ENCODE data around the gene CCR7. TPM values are rescaled to one million over a fixed set of nuclear protein-coding genes. Genes with fewer than 3 reads are reported as not detected.
A peak's percentile ranks its signal among the peaks of the same experiment; 100 is the strongest.

The CCR7 gene
- total RNA-seq, 2 donors from 2014 or later, result 311 to 371 TPM

- DNase-seq (peak; percentile 71 to 73), ATAC-seq (replicated peaks in 1 of 2) (no peak)
- no peaks in the 10 kb centered on the region for H3K27me3 Mint-ChIP-seq (ENCODE audit: low read depth)
- peaks cover 45 to 65% of the 10 kb centered on the region in 2 donors for H3K36me3 Mint-ChIP-seq (ENCODE audit: insufficient read depth in 2 of 2)
- H3K4me3 Mint-ChIP-seq, result peak overlapping the region; percentile 89 to 90
- H3K4me1 Mint-ChIP-seq (ENCODE audit: low read depth), result peaks cover 57% of the 10 kb centered on the region
- no peaks in the 10 kb centered on the region for H3K9me3 Mint-ChIP-seq
- H3K27ac Mint-ChIP-seq, result peak overlapping the region; percentile 89
Measured at GRCh38 chr17:40564195-40564882, 933 bp downstream of the CCR7 start.

- Mint-ChIP-seq H3K4me3 (peak overlapping the region; percentile 89 to 90), H3K27ac (peak overlapping the region; percentile 89), H3K36me3 (ENCODE audit: insufficient read depth in 2 of 2) (peaks cover 47 to 73% of the 10 kb centered on the region in 2 donors), H3K4me1 (ENCODE audit: low read depth) (peaks cover 60% of the 10 kb centered on the region), H3K27me3 (ENCODE audit: low read depth) (no peaks in the 10 kb centered on the region), H3K9me3 (no peaks in the 10 kb centered on the region)
- peak; percentile 37 to 44 for ATAC-seq (replicated peaks in 1 of 2)
- DNase-seq, result peak; percentile 84 to 87
Measured at GRCh38 chr17:40563220-40564052, 1.8 kb downstream of the CCR7 start.

GRCh38 chr17:40562838-40563219 lies 2.4 kb downstream of the CCR7 start:
- DNase-seq (no peak), ATAC-seq (replicated peaks in 1 of 2) (no peak)
- H3K36me3 Mint-ChIP-seq (ENCODE audit: insufficient read depth in 2 of 2), result peaks cover 48 to 74% of the 10 kb centered on the region in 2 donors
- peaks cover 63% of the 10 kb centered on the region for H3K4me1 Mint-ChIP-seq (ENCODE audit: low read depth)
- peak overlapping the region; percentile 89 for H3K27ac Mint-ChIP-seq
- H3K9me3 Mint-ChIP-seq, result no peaks in the 10 kb centered on the region
- H3K4me3 Mint-ChIP-seq, result peak overlapping the region; percentile 89 to 90
- H3K27me3 Mint-ChIP-seq (ENCODE audit: low read depth), result no peaks in the 10 kb centered on the region

- peaks cover 67% of the 10 kb centered on the region for H3K4me1 Mint-ChIP-seq (ENCODE audit: low read depth)
- ATAC-seq (replicated peaks in 1 of 2), result peak; percentile 48 to 60
- peak overlapping the region; percentile 89 to 90 for H3K4me3 Mint-ChIP-seq
- peak; percentile 78 to 82 for DNase-seq
- peak overlapping the region; percentile 89 for H3K27ac Mint-ChIP-seq
- H3K36me3 Mint-ChIP-seq (ENCODE audit: insufficient read depth in 2 of 2), result peaks cover 48 to 73% of the 10 kb centered on the region in 2 donors
- no peaks in the 10 kb centered on the region for H3K27me3 Mint-ChIP-seq (ENCODE audit: low read depth)
- H3K9me3 Mint-ChIP-seq, result no peaks in the 10 kb centered on the region
Measured at GRCh38 chr17:40561871-40562611, 3.2 kb downstream of the CCR7 start.

- H3K27ac Mint-ChIP-seq, result peak overlapping the region; percentile 89
- H3K36me3 Mint-ChIP-seq (ENCODE audit: insufficient read depth in 2 of 2), result peaks cover 48 to 74% of the 10 kb centered on the region in 2 donors
- H3K4me3 Mint-ChIP-seq, result peak overlapping the region; percentile 89 to 90
- ATAC-seq (replicated peaks in 1 of 2) (peak; percentile 14 to 21), DNase-seq (no peak)
- H3K27me3 Mint-ChIP-seq (ENCODE audit: low read depth), result no peaks in the 10 kb centered on the region
- peaks cover 67% of the 10 kb centered on the region for H3K4me1 Mint-ChIP-seq (ENCODE audit: low read depth)
- no peaks in the 10 kb centered on the region for H3K9me3 Mint-ChIP-seq
Measured at GRCh38 chr17:40561294-40561870, 3.9 kb downstream of the CCR7 start.

- ATAC-seq (replicated peaks in 1 of 2) (peak; percentile 60 to 61), DNase-seq (peak; percentile 85 to 91)
- Mint-ChIP-seq H3K36me3 (ENCODE audit: insufficient read depth in 2 of 2) (peaks cover 48 to 81% of the 10 kb centered on the region in 2 donors), H3K4me3 (peak overlapping the region; percentile 89 to 90), H3K27me3 (ENCODE audit: low read depth) (no peaks in the 10 kb centered on the region), H3K4me1 (ENCODE audit: low read depth) (peaks cover 67% of the 10 kb centered on the region), H3K9me3 (no peaks in the 10 kb centered on the region), H3K27ac (peak overlapping the region; percentile 89)
Measured at GRCh38 chr17:40560592-40561293, 4.5 kb downstream of the CCR7 start.

GRCh38 chr17:40559954-40560591 lies 5.2 kb downstream of the CCR7 start:
- DNase-seq (peak; percentile 82 to 88), ATAC-seq (replicated peaks in 1 of 2) (no peak)
- Mint-ChIP-seq H3K4me1 (ENCODE audit: low read depth) (peaks cover 73% of the 10 kb centered on the region), H3K4me3 (peak overlapping the region; percentile 89 to 90), H3K9me3 (no peaks in the 10 kb centered on the region), H3K27me3 (ENCODE audit: low read depth) (no peaks in the 10 kb centered on the region), H3K36me3 (ENCODE audit: insufficient read depth in 2 of 2) (peaks cover 52 to 83% of the 10 kb centered on the region in 2 donors), H3K27ac (peak overlapping the region; percentile 89)

- Mint-ChIP-seq H3K27me3 (ENCODE audit: low read depth) (no peaks in the 10 kb centered on the region), H3K4me3 (peak overlapping the region; percentile 89 to 90), H3K4me1 (ENCODE audit: low read depth) (peaks cover 78% of the 10 kb centered on the region), H3K36me3 (ENCODE audit: insufficient read depth in 2 of 2) (peaks cover 50 to 83% of the 10 kb centered on the region in 2 donors), H3K9me3 (no peaks in the 10 kb centered on the region), H3K27ac (peak overlapping the region; percentile 89)
- ATAC-seq (replicated peaks in 1 of 2) (no peak), DNase-seq (no peak)
Measured at GRCh38 chr17:40559564-40559916, 5.7 kb downstream of the CCR7 start.

- Mint-ChIP-seq H3K27me3 (ENCODE audit: low read depth) (no peaks in the 10 kb centered on the region), H3K36me3 (ENCODE audit: insufficient read depth in 2 of 2) (peaks cover 48 to 84% of the 10 kb centered on the region in 2 donors), H3K9me3 (no peaks in the 10 kb centered on the region), H3K4me1 (ENCODE audit: low read depth) (peaks cover 83% of the 10 kb centered on the region), H3K27ac (peak overlapping the region; percentile 51), H3K4me3 (peak overlapping the region; percentile 89 to 90)
- no peak for DNase-seq
- no peak for ATAC-seq (replicated peaks in 1 of 2)
Measured at GRCh38 chr17:40558890-40559563, 6.2 kb downstream of the CCR7 start.

- ATAC-seq (replicated peaks in 1 of 2), result no peak
- Mint-ChIP-seq H3K4me3 (peak overlapping the region; percentile 60 to 90), H3K36me3 (ENCODE audit: insufficient read depth in 2 of 2) (peaks cover 44 to 82% of the 10 kb centered on the region in 2 donors), H3K9me3 (no peaks in the 10 kb centered on the region), H3K27me3 (ENCODE audit: low read depth) (no peaks in the 10 kb centered on the region), H3K4me1 (ENCODE audit: low read depth) (peaks cover 90% of the 10 kb centered on the region), H3K27ac (peak overlapping the region; percentile 39)
- DNase-seq, result no peak
Measured at GRCh38 chr17:40558300-40558889, 6.9 kb downstream of the CCR7 start.

Measured in activated T-cell treated with anti-CD3 and anti-CD28 coated beads, Interleukin-2, amount 50 U/mL, for 72 hours (primary cell).